ENCODE data around the gene TRIML2. TPM values are rescaled to one million over a fixed set of nuclear protein-coding genes. Genes with fewer than 3 reads are reported as not detected.

Gene TRIML2
- total RNA-seq, 1 experiment from 2014 or later = not detected

GRCh38 chr4:188139141-188139540, 29.7 kb upstream of the TRIML2 start, which contains the start of gene TRIML1:
TRIML1 (plus strand) TSS chr4:188139441; CDS start chr4:188139559, 118 bp downstream.
- ATAC-seq (no peak), DNase-seq (no peak)
- ChIA-PET POLR2A (ENCODE audit: unreplicated experiment) (no interaction called here), CTCF (no interaction called here)
- Histone ChIP-seq H3K4me2 (ENCODE audit: low read length) (no peak within 1 kb of the TSS), H3K36me3 (ENCODE audit: low read depth, low read length) (no peaks in the 10 kb centered on the region), H3K27ac (ENCODE audit: low read length) (no peak within 1 kb of the TSS), H3K4me3 (ENCODE audit: low read length) (no peak within 1 kb of the TSS), H3K9me2 (replicated peaks; ENCODE audit: low read length) (no peaks in the 10 kb centered on the region), H4K20me1 (ENCODE audit: low read length) (no peaks in the 10 kb centered on the region), H2AFZ (ENCODE audit: low read length) (no peak within 1 kb of the TSS), H3F3A (ENCODE audit: low read length, unreplicated experiment) (no peaks in the 10 kb centered on the region), H3K4me1 (ENCODE audit: insufficient read depth, low read length) (no peaks in the 10 kb centered on the region), H3K27me3 (ENCODE audit: low read length) (no peaks in the 10 kb centered on the region), H3K79me2 (ENCODE audit: low read length) (no peaks in the 10 kb centered on the region), H3K9ac (ENCODE audit: low read length) (no peak within 1 kb of the TSS), H3K9me3 (ENCODE audit: low read length) (no peaks in the 10 kb centered on the region)
- TF ChIP-seq CTCF (conservative IDR thresholded peaks at IDR 0.05; ENCODE audit: low read depth, low read length) (no peak), EZH2 (IDR thresholded peaks at IDR 0.05; ENCODE audit: low read length, unreplicated experiment) (no peak), EZH2phosphoT487 (IDR thresholded peaks at IDR 0.05; ENCODE audit: borderline replicate concordance, low read length) (no peak)
- intact Hi-C loops (cut with micrococcal nuclease) = no loop called here
- BruUV-seq (replicated peaks) = no TSS peak

- DNase-seq (no peak), ATAC-seq (no peak)
- intact Hi-C loops (cut with micrococcal nuclease) = no loop called here
- BruUV-seq (replicated peaks) = no TSS peak
- no peak overlapping the region for H3K9ac ChIP-seq (ENCODE audit: low read length)
- no peaks in the 10 kb centered on the region for H3K36me3 ChIP-seq (ENCODE audit: low read depth, low read length)
- no peaks in the 10 kb centered on the region for H3K4me1 ChIP-seq (ENCODE audit: insufficient read depth, low read length)
- no peaks in the 10 kb centered on the region for H3K9me3 ChIP-seq (ENCODE audit: low read length)
- no peak overlapping the region for H3K4me3 ChIP-seq (ENCODE audit: low read length)
- no peaks in the 10 kb centered on the region for H3K27me3 ChIP-seq (ENCODE audit: low read length)
- no peak overlapping the region for H3K27ac ChIP-seq (ENCODE audit: low read length)
- ChIA-PET CTCF (no interaction called here), POLR2A (ENCODE audit: unreplicated experiment) (no interaction called here)
- H3F3A ChIP-seq (ENCODE audit: low read length, unreplicated experiment) = no peaks in the 10 kb centered on the region
- no peaks in the 10 kb centered on the region for H3K79me2 ChIP-seq (ENCODE audit: low read length)
- H4K20me1 ChIP-seq (ENCODE audit: low read length) = no peaks in the 10 kb centered on the region
- H2AFZ ChIP-seq (ENCODE audit: low read length) = no peak overlapping the region
- H3K4me2 ChIP-seq (ENCODE audit: low read length) = no peak overlapping the region
- no peaks in the 10 kb centered on the region for H3K9me2 ChIP-seq (replicated peaks; ENCODE audit: low read length)
- no peak for TF ChIP-seq EZH2phosphoT487 (IDR thresholded peaks at IDR 0.05; ENCODE audit: borderline replicate concordance, low read length)
- TF ChIP-seq CTCF (conservative IDR thresholded peaks at IDR 0.05; ENCODE audit: low read depth, low read length) = no peak
- no peak for TF ChIP-seq EZH2 (IDR thresholded peaks at IDR 0.05; ENCODE audit: low read length, unreplicated experiment)
These were observed 28.8 kb upstream of the TRIML2 start for GRCh38 chr4:188138227-188138626.

- no peak overlapping the region for H3K9ac ChIP-seq (ENCODE audit: low read length)
- no peak overlapping the region for H3K4me3 ChIP-seq (ENCODE audit: low read length)
- H3F3A ChIP-seq (ENCODE audit: low read length, unreplicated experiment) = no peaks in the 10 kb centered on the region
- no peak overlapping the region for H2AFZ ChIP-seq (ENCODE audit: low read length)
- no TSS peak for BruUV-seq (replicated peaks)
- H3K27me3 ChIP-seq (ENCODE audit: low read length) = no peaks in the 10 kb centered on the region
- H3K79me2 ChIP-seq (ENCODE audit: low read length) = no peaks in the 10 kb centered on the region
- DNase-seq = no peak
- no peaks in the 10 kb centered on the region for H3K9me3 ChIP-seq (ENCODE audit: low read length)
- no peak for ATAC-seq
- intact Hi-C loops (cut with micrococcal nuclease) = no loop called here
- CTCF ChIA-PET = no interaction called here
- POLR2A ChIA-PET (ENCODE audit: unreplicated experiment) = no interaction called here
- H3K4me2 ChIP-seq (ENCODE audit: low read length) = no peak overlapping the region
- H3K36me3 ChIP-seq (ENCODE audit: low read depth, low read length) = no peaks in the 10 kb centered on the region
- H3K4me1 ChIP-seq (ENCODE audit: insufficient read depth, low read length) = no peaks in the 10 kb centered on the region
- H4K20me1 ChIP-seq (ENCODE audit: low read length) = no peaks in the 10 kb centered on the region
- H3K27ac ChIP-seq (ENCODE audit: low read length) = no peak overlapping the region
- H3K9me2 ChIP-seq (replicated peaks; ENCODE audit: low read length) = no peaks in the 10 kb centered on the region
- TF ChIP-seq CTCF (conservative IDR thresholded peaks at IDR 0.05; ENCODE audit: low read depth, low read length) (no peak), EZH2phosphoT487 (IDR thresholded peaks at IDR 0.05; ENCODE audit: borderline replicate concordance, low read length) (no peak), EZH2 (IDR thresholded peaks at IDR 0.05; ENCODE audit: low read length, unreplicated experiment) (no peak)
These were observed 22.8 kb upstream of the TRIML2 start for GRCh38 chr4:188132232-188132631.

Data from PC-3 (cell line).